ENCODE results near the gene NEURL2. TPM values are rescaled to one million over a fixed set of nuclear protein-coding genes. Genes with fewer than 3 reads are reported as not detected.

NEURL2 gene
- total and polyA plus RNA-seq, 2 experiments from 2014 or later = 4.6 to 10.9 TPM

- 0 out of 2 replicates have a peak, but pooled peaks cover 6% of the 10 kb centered on the region for H3F3A ChIP-seq (replicated peaks; ENCODE audit: low read depth)
- Mint-ChIP-seq H3K27me3 (ENCODE audit: insufficient read depth, low read depth, poor library complexity) (no peaks in the 10 kb centered on the region), H3K36me3 (ENCODE audit: low read depth) (no peaks in the 10 kb centered on the region), H3K27ac (no peak overlapping the region), H3K9me3 (no peaks in the 10 kb centered on the region), H3K4me1 (no peaks in the 10 kb centered on the region), H3K4me3 (no peak overlapping the region)
- no peaks in the 10 kb centered on the region for H3K27me3 ChIP-seq (ENCODE audit: insufficient read depth)
- H3K36me3 ChIP-seq (ENCODE audit: insufficient read depth) = no peaks in the 10 kb centered on the region
- no peaks in the 10 kb centered on the region for H3K79me2 ChIP-seq (replicated peaks; ENCODE audit: insufficient read depth)
- H3K27ac ChIP-seq (ENCODE audit: low read depth) = no peak overlapping the region
- no peak for ATAC-seq
- no peak overlapping the region for H2AFZ ChIP-seq
- H3K4me2 ChIP-seq = no peak overlapping the region
- no peaks in the 10 kb centered on the region for H3K4me1 ChIP-seq (ENCODE audit: insufficient read depth)
- TF ChIP-seq CREB1 (CRISPR knock-in tag; IDR thresholded peaks at IDR 0.05; ENCODE audit: low read depth) (no peak), NANOG (IDR thresholded peaks at IDR 0.05; ENCODE audit: borderline replicate concordance) (no peak), CTCF (conservative IDR thresholded peaks at IDR 0.05; ENCODE audit: low read depth in 2 of 2) (no peak), JUNB (IDR thresholded peaks at IDR 0.05; ENCODE audit: unreplicated experiment) (no peak), POLR2AphosphoS5 (IDR thresholded peaks at IDR 0.05; ENCODE audit: low read depth) (no peak), EZH2 (IDR thresholded peaks at IDR 0.05; ENCODE audit: low read depth, unreplicated experiment) (no peak)
- no peaks in the 10 kb centered on the region for H3K9me2 ChIP-seq (ENCODE audit: insufficient read depth)
- no peak overlapping the region for H3K4me3 ChIP-seq
- H4K20me1 ChIP-seq (replicated peaks; ENCODE audit: insufficient read depth) = no peaks in the 10 kb centered on the region
- DNase-seq (ENCODE audit: low spot score) = no peak
These were observed 23.7 kb downstream of the NEURL2 start for GRCh38 chr20:45867136-45867818.

GRCh38 chr20:45866454-45866853 is 24.6 kb downstream of the NEURL2 start:
- H3K4me1 Mint-ChIP-seq = no peaks in the 10 kb centered on the region
- Histone ChIP-seq H3K9me2 (ENCODE audit: insufficient read depth) (no peaks in the 10 kb centered on the region), H3K4me1 (ENCODE audit: insufficient read depth) (no peaks in the 10 kb centered on the region), H3F3A (replicated peaks; ENCODE audit: low read depth) (0 out of 2 replicates have a peak, but pooled peaks cover 6% of the 10 kb centered on the region), H4K20me1 (replicated peaks; ENCODE audit: insufficient read depth) (no peaks in the 10 kb centered on the region), H3K36me3 (ENCODE audit: insufficient read depth) (no peaks in the 10 kb centered on the region), H3K4me2 (no peak overlapping the region), H3K79me2 (replicated peaks; ENCODE audit: insufficient read depth) (no peaks in the 10 kb centered on the region), H3K4me3 (no peak overlapping the region), H2AFZ (no peak overlapping the region), H3K27ac (ENCODE audit: low read depth) (no peak overlapping the region), H3K27me3 (ENCODE audit: insufficient read depth) (no peaks in the 10 kb centered on the region)
- no peaks in the 10 kb centered on the region for H3K27me3 Mint-ChIP-seq (ENCODE audit: insufficient read depth, low read depth, poor library complexity)
- no peak overlapping the region for H3K27ac Mint-ChIP-seq
- DNase-seq (ENCODE audit: low spot score) (no peak), ATAC-seq (no peak)
- no peaks in the 10 kb centered on the region for H3K36me3 Mint-ChIP-seq (ENCODE audit: low read depth)
- H3K9me3 Mint-ChIP-seq = no peaks in the 10 kb centered on the region
- H3K4me3 Mint-ChIP-seq = no peak overlapping the region
- TF ChIP-seq CREB1 (CRISPR knock-in tag; IDR thresholded peaks at IDR 0.05; ENCODE audit: low read depth) (no peak), ETS1 (IDR thresholded peaks at IDR 0.05) (no peak), CTCF (conservative IDR thresholded peaks at IDR 0.05; ENCODE audit: low read depth in 2 of 2) (no peak), STAT1 (IDR thresholded peaks at IDR 0.05; ENCODE audit: unreplicated experiment) (no peak), ZNF462 (CRISPR knock-in tag; IDR thresholded peaks at IDR 0.05) (no peak), ZNF331 (CRISPR knock-in tag; IDR thresholded peaks at IDR 0.05; ENCODE audit: low read depth) (no peak)

Measured in GM23338 (cell line).